ENCODE data around the gene BMP10.

DNA sequence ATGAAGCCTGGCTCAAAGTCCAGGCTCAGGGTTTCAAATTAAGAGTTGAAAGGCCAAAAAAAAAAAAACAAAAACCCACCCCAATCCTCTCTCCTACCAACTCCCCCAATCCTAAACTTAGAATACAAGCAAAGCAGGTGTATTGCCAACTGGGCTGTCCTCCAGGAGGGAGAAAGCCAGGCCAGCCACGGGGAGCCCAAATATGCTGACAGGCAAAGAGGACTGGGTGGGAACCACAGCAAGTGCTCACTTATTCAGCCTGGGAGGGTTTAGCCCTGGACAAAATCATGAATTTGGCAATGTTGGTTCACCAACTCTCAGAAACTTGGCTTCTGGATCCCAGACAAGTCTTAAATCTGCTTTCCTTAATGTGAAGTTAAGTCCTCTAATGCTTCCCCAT is 45.0 kb upstream of the BMP10 start:
- TF ChIP-seq, protein P1, sequence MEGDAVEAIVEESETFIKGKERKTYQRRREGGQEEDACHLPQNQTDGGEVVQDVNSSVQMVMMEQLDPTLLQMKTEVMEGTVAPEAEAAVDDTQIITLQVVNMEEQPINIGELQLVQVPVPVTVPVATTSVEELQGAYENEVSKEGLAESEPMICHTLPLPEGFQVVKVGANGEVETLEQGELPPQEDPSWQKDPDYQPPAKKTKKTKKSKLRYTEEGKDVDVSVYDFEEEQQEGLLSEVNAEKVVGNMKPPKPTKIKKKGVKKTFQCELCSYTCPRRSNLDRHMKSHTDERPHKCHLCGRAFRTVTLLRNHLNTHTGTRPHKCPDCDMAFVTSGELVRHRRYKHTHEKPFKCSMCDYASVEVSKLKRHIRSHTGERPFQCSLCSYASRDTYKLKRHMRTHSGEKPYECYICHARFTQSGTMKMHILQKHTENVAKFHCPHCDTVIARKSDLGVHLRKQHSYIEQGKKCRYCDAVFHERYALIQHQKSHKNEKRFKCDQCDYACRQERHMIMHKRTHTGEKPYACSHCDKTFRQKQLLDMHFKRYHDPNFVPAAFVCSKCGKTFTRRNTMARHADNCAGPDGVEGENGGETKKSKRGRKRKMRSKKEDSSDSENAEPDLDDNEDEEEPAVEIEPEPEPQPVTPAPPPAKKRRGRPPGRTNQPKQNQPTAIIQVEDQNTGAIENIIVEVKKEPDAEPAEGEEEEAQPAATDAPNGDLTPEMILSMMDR (IDR thresholded peaks at IDR 0.05) = no peak
- no peak for TF ChIP-seq EZH2 (IDR thresholded peaks at IDR 0.05)
- TF ChIP-seq EZH2phosphoT487 (IDR thresholded peaks at IDR 0.05) = no peak

All from neural progenitor cell (in vitro differentiated cells).